Esophagus muscularis mucosa (tissue), 4 donors: Measurements from ENCODE around the gene SIAE.

Experiments
- EP300 ChIP-seq: sonication (generic); formaldehyde crosslinking; IDR thresholded peaks from one replicate; pipeline ENCODE4 v1.6.1; 2017; ENCODE audit warnings: antibody characterized with exemption
- POLR2AphosphoS5 ChIP-seq, 2 donors: sonication (generic); formaldehyde crosslinking; IDR thresholded peaks; one replicate each; pipeline ENCODE4 v1.6.1; 2017; ENCODE audit warnings: antibody characterized with exemption in 2 of 2
- TF ChIP-seq, protein P1 (sequence below), 3 experiments: fragments of 200-600 bp in 2 of 3; fragments of 450-650 bp in 1 of 3; sonication (generic) in 2 of 3; IDR thresholded peaks; one replicate each; pipeline ENCODE4 v1.5.1; 2017 to 2019; ENCODE audit warnings: antibody characterized with exemption in 3 of 3, mild to moderate bottlenecking in 2 of 3, moderate library complexity in 1 of 3

DNA sequence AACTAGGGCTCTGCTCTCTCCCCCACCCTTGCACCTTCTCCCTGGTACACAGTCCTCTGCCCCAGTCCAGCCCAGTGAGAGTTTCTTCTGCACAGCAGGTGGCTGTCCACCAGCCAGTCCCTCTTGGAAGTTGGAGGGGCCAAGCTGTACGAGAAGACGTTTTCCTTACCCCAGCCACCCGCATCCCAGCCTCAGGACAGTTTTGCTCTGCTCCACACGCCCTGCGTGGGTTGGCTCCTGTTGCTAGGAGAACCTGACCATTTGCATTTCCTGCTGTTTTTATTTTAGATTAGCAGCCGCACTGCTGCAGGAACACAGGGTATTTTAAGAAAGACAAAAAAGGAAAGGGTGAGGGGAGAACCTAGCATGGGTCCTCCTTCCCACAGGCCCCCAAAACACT is 48.6 kb upstream of the SIAE start:
- TF ChIP-seq, protein P1, sequence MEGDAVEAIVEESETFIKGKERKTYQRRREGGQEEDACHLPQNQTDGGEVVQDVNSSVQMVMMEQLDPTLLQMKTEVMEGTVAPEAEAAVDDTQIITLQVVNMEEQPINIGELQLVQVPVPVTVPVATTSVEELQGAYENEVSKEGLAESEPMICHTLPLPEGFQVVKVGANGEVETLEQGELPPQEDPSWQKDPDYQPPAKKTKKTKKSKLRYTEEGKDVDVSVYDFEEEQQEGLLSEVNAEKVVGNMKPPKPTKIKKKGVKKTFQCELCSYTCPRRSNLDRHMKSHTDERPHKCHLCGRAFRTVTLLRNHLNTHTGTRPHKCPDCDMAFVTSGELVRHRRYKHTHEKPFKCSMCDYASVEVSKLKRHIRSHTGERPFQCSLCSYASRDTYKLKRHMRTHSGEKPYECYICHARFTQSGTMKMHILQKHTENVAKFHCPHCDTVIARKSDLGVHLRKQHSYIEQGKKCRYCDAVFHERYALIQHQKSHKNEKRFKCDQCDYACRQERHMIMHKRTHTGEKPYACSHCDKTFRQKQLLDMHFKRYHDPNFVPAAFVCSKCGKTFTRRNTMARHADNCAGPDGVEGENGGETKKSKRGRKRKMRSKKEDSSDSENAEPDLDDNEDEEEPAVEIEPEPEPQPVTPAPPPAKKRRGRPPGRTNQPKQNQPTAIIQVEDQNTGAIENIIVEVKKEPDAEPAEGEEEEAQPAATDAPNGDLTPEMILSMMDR (IDR thresholded peaks at IDR 0.05), result no peak
- TF ChIP-seq EP300 (no peak), POLR2AphosphoS5 (IDR thresholded peaks at IDR 0.05) (no peak)
